Astrocyte (in vitro differentiated cells and primary cell): ENCODE measurements around the gene CAMK2D. TPM values are rescaled to one million over a fixed set of nuclear protein-coding genes. Genes with fewer than 3 reads are reported as not detected.

Source experiments
- DNase-seq: peaks from one replicate; pipeline ENCODE4 v3.0.0-alpha.2; 2010; ENCODE audit warnings: low read depth
- FAIRE-seq: peaks from 2 replicates; lab custom pipeline; 2011; peaks lifted over from hg19 to GRCh38; lab: Jason Lieb, UNC
- H2AFZ ChIP-seq: 2 replicates; pipeline ENCODE4 v1.6.0; 2012; ENCODE audit warnings: low read depth, low read length, inconsistent platforms
- H3K27ac ChIP-seq: 2 replicates; pipeline ENCODE4 v1.5.1; 2011; ENCODE audit warnings: low read depth, low read length, inconsistent platforms
- H3K27me3 ChIP-seq: 2 replicates; pipeline ENCODE4 v1.6.0; 2011; ENCODE audit warnings: low read length, inconsistent platforms; ENCODE audit not compliant: insufficient read depth
- H3K36me3 ChIP-seq: 2 replicates; pipeline ENCODE4 v1.5.1; 2011; ENCODE audit warnings: low read length, inconsistent platforms; ENCODE audit not compliant: insufficient read depth
- H3K4me1 ChIP-seq: 2 replicates; pipeline ENCODE4 v1.5.1; 2011; ENCODE audit warnings: low read length, inconsistent platforms; ENCODE audit not compliant: insufficient read depth
- H3K4me2 ChIP-seq: 2 replicates; pipeline ENCODE4 v1.6.0; 2012; ENCODE audit warnings: low read length, inconsistent platforms
- H3K4me3 ChIP-seq: 2 replicates; pipeline ENCODE4 v1.5.1; 2011; ENCODE audit warnings: low read depth, mild to moderate bottlenecking, low read length, inconsistent platforms; ENCODE audit not compliant: insufficient read depth
- H3K79me2 ChIP-seq: 2 replicates; pipeline ENCODE4 v1.6.0; 2012; ENCODE audit warnings: mild to moderate bottlenecking, low read length, inconsistent platforms; ENCODE audit not compliant: insufficient read depth
- H3K9ac ChIP-seq: 2 replicates; pipeline ENCODE4 v1.6.0; 2012; ENCODE audit warnings: mild to moderate bottlenecking, low read length, inconsistent platforms
- H3K9me3 ChIP-seq: 2 replicates; pipeline ENCODE4 v1.5.1; 2012; ENCODE audit warnings: low read depth, mild to moderate bottlenecking, low read length, inconsistent platforms; ENCODE audit not compliant: insufficient read depth
- H4K20me1 ChIP-seq: 2 replicates; pipeline ENCODE4 v1.6.0; 2012; ENCODE audit warnings: low read length, inconsistent platforms; ENCODE audit not compliant: insufficient read depth
- H3K27ac Mint-ChIP-seq: one replicate; pipeline ENCODE4 v1.8.0; 2021; ENCODE audit warnings: mild to moderate bottlenecking, mixed read lengths; ENCODE audit not compliant: unreplicated experiment
- H3K27me3 Mint-ChIP-seq: one replicate; pipeline ENCODE4 v1.8.0; 2021; ENCODE audit warnings: low read depth, mixed read lengths; ENCODE audit not compliant: unreplicated experiment
- H3K36me3 Mint-ChIP-seq: one replicate; pipeline ENCODE4 v1.8.0; 2021; ENCODE audit warnings: low read depth, mixed read lengths; ENCODE audit not compliant: unreplicated experiment
- H3K4me1 Mint-ChIP-seq: one replicate; pipeline ENCODE4 v1.8.0; 2021; ENCODE audit warnings: low read depth, mixed read lengths; ENCODE audit not compliant: unreplicated experiment
- H3K4me3 Mint-ChIP-seq: one replicate; pipeline ENCODE4 v1.8.0; 2021; ENCODE audit warnings: mild to moderate bottlenecking, moderate library complexity, mixed read lengths; ENCODE audit not compliant: unreplicated experiment
- H3K9me3 Mint-ChIP-seq: one replicate; pipeline ENCODE4 v1.8.0; 2021; ENCODE audit warnings: mild to moderate bottlenecking, mixed read lengths; ENCODE audit not compliant: unreplicated experiment
- CTCF ChIP-seq: IDR thresholded peaks from 2 replicates; pipeline ENCODE4 v1.5.1; 2011; ENCODE audit warnings: low read depth, mild to moderate bottlenecking, inconsistent platforms, low read length, moderate library complexity; ENCODE audit not compliant: insufficient read depth
- EZH2 ChIP-seq: IDR thresholded peaks from 2 replicates; pipeline ENCODE4 v1.6.1; 2012; ENCODE audit warnings: mild to moderate bottlenecking, low read length, inconsistent platforms; ENCODE audit not compliant: insufficient read depth
- total RNA-seq: library from RNA; stranded (reverse); gene quantifications from 2 replicates; pipeline ENCODE4 v1.2.1, GENCODE V29; 2021

CAMK2D gene
- total RNA-seq, 1 donor from 2014 or later, result 80.8 TPM

- H3K27ac Mint-ChIP-seq, result peak overlapping the region; percentile 1
- TF ChIP-seq EZH2 (no peak), CTCF (no peak)
- no peak overlapping the region for H3K4me3 ChIP-seq
- DNase-seq (no peak), FAIRE-seq (no peak)
- H3K27ac ChIP-seq, result no peak overlapping the region
- H3K27me3 Mint-ChIP-seq, result no peaks in the 10 kb centered on the region
- H2AFZ ChIP-seq, result no peak overlapping the region
- peaks cover 21% of the 10 kb centered on the region for H3K9me3 Mint-ChIP-seq
- H3K9me3 ChIP-seq, result no peaks in the 10 kb centered on the region
- H3K9ac ChIP-seq, result no peak overlapping the region
- H3K27me3 ChIP-seq, result no peaks in the 10 kb centered on the region
- peaks cover 25% of the 10 kb centered on the region for H3K4me1 Mint-ChIP-seq
- H3K79me2 ChIP-seq, result no peaks in the 10 kb centered on the region
- H3K4me1 ChIP-seq, result peaks cover 30% of the 10 kb centered on the region
- peaks cover 9% of the 10 kb centered on the region for H3K36me3 Mint-ChIP-seq
- no peaks in the 10 kb centered on the region for H4K20me1 ChIP-seq
- H3K4me2 ChIP-seq, result no peak overlapping the region
- H3K36me3 ChIP-seq, result no peaks in the 10 kb centered on the region
- H3K4me3 Mint-ChIP-seq, result no peak overlapping the region
Observed at GRCh38 chr4:113433116-113433515, 328.4 kb downstream of the CAMK2D start.

- Mint-ChIP-seq H3K27ac (no peak overlapping the region), H3K4me3 (no peak overlapping the region), H3K9me3 (peaks cover 6% of the 10 kb centered on the region), H3K4me1 (no peaks in the 10 kb centered on the region), H3K36me3 (peaks cover 3% of the 10 kb centered on the region), H3K27me3 (no peaks in the 10 kb centered on the region)
- Histone ChIP-seq H3K4me3 (no peak overlapping the region), H3K36me3 (no peaks in the 10 kb centered on the region), H3K9me3 (peaks cover 3% of the 10 kb centered on the region), H3K4me2 (no peak overlapping the region), H4K20me1 (no peaks in the 10 kb centered on the region), H3K4me1 (no peaks in the 10 kb centered on the region), H2AFZ (no peak overlapping the region), H3K79me2 (no peaks in the 10 kb centered on the region), H3K27ac (no peak overlapping the region), H3K9ac (no peak overlapping the region), H3K27me3 (no peaks in the 10 kb centered on the region)
- peak; percentile 52 for DNase-seq
- no peak for FAIRE-seq
- TF ChIP-seq CTCF (no peak), EZH2 (no peak)
Observed at GRCh38 chr4:113423631-113424030, 337.9 kb downstream of the CAMK2D start.

- H3K36me3 ChIP-seq, result no peaks in the 10 kb centered on the region
- peaks cover 3% of the 10 kb centered on the region for H3K9me3 ChIP-seq
- H3K4me3 ChIP-seq, result no peak overlapping the region
- H3K9ac ChIP-seq, result no peak overlapping the region
- H3K4me2 ChIP-seq, result no peak overlapping the region
- H3K4me1 Mint-ChIP-seq, result no peaks in the 10 kb centered on the region
- H3K4me1 ChIP-seq, result no peaks in the 10 kb centered on the region
- no peak for DNase-seq
- H3K27ac ChIP-seq, result no peak overlapping the region
- H3K27ac Mint-ChIP-seq, result no peak overlapping the region
- H3K27me3 Mint-ChIP-seq, result no peaks in the 10 kb centered on the region
- H3K79me2 ChIP-seq, result no peaks in the 10 kb centered on the region
- no peaks in the 10 kb centered on the region for H3K27me3 ChIP-seq
- no peak for FAIRE-seq
- H4K20me1 ChIP-seq, result no peaks in the 10 kb centered on the region
- H2AFZ ChIP-seq, result no peak overlapping the region
- H3K36me3 Mint-ChIP-seq, result peaks cover 5% of the 10 kb centered on the region
- peaks cover 13% of the 10 kb centered on the region for H3K9me3 Mint-ChIP-seq
- H3K4me3 Mint-ChIP-seq, result no peak overlapping the region
- TF ChIP-seq EZH2, result no peak
- no peak for TF ChIP-seq CTCF
Observed at GRCh38 chr4:113420938-113421337, 340.6 kb downstream of the CAMK2D start.
